Sigmoid colon (tissue), 4 donors: ENCODE measurements around the gene NUP43.
"Not testable (repeated sequence)": the region's sequence is repeated elsewhere in the genome, so short reads cannot be mapped to it uniquely, and the experiment has no call there.

Source experiments
- CTCF ChIP-seq, 4 experiments: fragments of 450-650 bp in 3 of 4; fragments of 200-600 bp in 1 of 4; IDR thresholded peaks; one replicate each; pipeline ENCODE4 v1.5.1; 2016 to 2019; ENCODE audit warnings: antibody characterized with exemption in 4 of 4, mild to moderate bottlenecking in 3 of 4, moderate library complexity in 2 of 4
- EP300 ChIP-seq, 4 donors: sonication (generic); formaldehyde crosslinking; IDR thresholded peaks; one replicate each; pipeline ENCODE4 v1.6.1; 2017; ENCODE audit warnings: antibody characterized with exemption in 4 of 4
- POLR2A ChIP-seq, 2 donors: fragments of 450-650 bp; IDR thresholded peaks; one replicate each; pipeline ENCODE4 v1.6.1; 2016; ENCODE audit warnings: antibody characterized with exemption in 2 of 2, mild to moderate bottlenecking in 2 of 2, moderate library complexity in 2 of 2
- POLR2AphosphoS5 ChIP-seq, 4 donors: sonication (generic); formaldehyde crosslinking; IDR thresholded peaks; one replicate each; pipeline ENCODE4 v1.6.1; 2017; ENCODE audit warnings: antibody characterized with exemption in 4 of 4

GRCh38 chr6:149681845-149682244 is 64.5 kb downstream of the NUP43 start:
- not testable (repeated sequence) for TF ChIP-seq CTCF, EP300, POLR2A, POLR2AphosphoS5 (IDR thresholded peaks at IDR 0.05)
